ENCODE measurements around the gene DOLPP1.
A peak's percentile ranks its signal among the peaks of the same experiment; 100 is the strongest.
"Not testable (repeated sequence)": the region's sequence is repeated elsewhere in the genome, so short reads cannot be mapped to it uniquely, and the experiment has no call there.

The DOLPP1 gene

DNA sequence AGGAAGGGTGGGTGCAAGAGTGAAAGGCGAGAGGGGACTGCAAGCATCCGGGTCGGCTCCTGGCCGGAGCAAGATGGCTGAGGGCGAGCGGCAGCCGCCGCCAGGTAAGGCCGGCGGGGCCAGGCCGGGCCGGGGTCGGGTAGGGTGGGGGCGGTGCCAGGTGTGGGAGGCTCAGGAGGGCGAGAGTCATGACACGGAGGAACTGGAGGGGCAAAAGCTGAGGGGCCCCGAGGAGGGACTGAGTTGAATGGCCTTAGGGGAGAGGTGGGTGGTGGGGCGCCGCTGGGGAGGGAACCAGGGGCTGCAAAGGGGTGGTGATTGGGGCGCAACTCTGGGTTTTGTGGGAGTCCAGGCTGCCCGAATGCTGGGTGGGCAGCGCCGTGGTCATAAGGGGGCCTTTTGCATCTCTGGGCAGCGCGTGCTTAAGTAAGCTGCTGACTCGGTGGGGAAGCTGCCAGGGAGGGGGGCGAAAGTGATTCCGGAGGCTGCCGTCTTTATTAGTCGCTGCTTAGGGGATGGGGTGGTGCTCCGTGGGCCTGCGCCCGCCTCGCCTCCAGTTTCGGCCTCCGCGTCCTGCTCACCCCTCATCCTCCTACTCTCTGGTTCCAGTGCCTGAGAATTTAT lies 30.7 kb downstream of the DOLPP1 start:
- peak; percentile 28 for DNase-seq (ENCODE audit: low spot score)

- not testable (repeated sequence) for DNase-seq (ENCODE audit: low spot score)
These were observed 31.6 kb downstream of the DOLPP1 start for GRCh38 chr9:129112526-129112925.

- no peak for DNase-seq (ENCODE audit: low spot score)
These were observed 32.9 kb downstream of the DOLPP1 start for GRCh38 chr9:129113645-129114304.

DNA sequence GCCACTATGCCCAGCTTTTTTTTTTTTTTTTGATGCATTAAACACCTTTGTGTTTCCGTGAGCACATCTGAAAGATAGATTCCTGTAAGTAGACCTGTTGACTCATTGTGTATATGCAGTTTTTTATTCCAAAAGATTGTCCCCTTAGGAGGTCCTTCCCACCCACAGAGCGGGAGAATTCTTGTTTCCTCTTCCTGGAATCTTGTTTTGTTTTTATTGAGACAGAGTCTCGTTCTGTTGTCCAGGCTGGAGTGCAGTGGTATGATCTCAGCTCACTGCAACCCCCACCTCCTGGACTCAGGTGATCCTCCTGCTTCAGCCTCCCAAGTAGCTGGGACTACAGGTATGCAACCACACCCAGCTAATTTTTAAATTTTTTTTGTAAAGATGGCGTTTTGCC lies 37.9 kb downstream of the DOLPP1 start:
- DNase-seq (ENCODE audit: low spot score), result no peak

DNA sequence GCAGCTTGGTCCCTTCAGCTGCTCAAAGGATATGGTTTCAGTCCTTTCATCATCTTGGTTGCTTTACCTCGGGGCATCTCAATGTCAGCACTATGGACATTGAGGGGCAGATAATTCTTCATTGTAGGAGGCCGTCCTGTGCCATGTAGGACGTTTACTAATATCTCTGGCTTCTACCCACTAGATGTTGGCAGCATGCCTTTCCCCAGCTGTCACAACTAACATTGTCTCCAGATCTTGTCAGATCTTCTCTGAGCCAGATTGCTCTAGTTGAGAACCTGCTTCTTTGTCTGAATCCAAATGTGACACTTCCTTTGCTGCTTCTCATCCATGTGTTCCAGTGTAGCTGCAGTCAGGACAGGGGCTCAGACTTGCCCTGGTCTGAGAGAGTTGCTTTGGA lies 40.6 kb downstream of the DOLPP1 start:
- no peak for DNase-seq (ENCODE audit: low spot score)

- DNase-seq (ENCODE audit: low spot score), result no peak
These were observed 41.2 kb downstream of the DOLPP1 start for GRCh38 chr9:129122133-129122532.

- DNase-seq (ENCODE audit: low spot score), result not testable (repeated sequence)
These were observed 42.1 kb downstream of the DOLPP1 start for GRCh38 chr9:129122976-129123375.

DNA sequence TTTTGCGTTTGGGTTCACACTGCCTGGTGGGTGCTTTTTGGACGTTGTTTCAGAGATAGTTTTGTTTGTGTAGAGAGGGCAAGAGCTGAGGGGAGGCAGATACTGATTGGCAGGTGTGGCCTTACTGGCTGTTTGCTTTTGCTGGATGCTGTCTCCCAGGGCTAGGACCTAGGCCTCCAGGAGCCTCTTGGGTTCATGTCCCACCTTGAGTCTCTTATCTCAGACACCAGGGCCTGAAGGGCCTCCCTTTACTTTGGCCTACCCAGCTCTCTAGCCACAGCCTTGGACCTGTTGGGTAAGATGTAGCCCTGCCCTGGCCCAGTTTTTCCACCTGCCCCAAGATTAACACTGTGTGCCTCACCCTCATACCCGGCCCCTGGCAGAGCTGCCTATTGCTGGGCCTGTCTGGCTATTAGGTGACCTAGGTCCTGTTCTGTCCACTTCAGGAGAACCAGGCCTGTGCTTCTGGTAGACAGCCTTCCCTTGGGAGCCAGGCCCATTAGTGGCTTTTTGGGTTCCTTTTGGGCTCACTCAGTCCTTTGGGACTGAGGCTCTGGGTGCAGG lies 43.7 kb downstream of the DOLPP1 start:
- DNase-seq (ENCODE audit: low spot score), result peak; percentile 54

- no peak for DNase-seq (ENCODE audit: low spot score)
These were observed 44.6 kb downstream of the DOLPP1 start for GRCh38 chr9:129125478-129125877.

DNA sequence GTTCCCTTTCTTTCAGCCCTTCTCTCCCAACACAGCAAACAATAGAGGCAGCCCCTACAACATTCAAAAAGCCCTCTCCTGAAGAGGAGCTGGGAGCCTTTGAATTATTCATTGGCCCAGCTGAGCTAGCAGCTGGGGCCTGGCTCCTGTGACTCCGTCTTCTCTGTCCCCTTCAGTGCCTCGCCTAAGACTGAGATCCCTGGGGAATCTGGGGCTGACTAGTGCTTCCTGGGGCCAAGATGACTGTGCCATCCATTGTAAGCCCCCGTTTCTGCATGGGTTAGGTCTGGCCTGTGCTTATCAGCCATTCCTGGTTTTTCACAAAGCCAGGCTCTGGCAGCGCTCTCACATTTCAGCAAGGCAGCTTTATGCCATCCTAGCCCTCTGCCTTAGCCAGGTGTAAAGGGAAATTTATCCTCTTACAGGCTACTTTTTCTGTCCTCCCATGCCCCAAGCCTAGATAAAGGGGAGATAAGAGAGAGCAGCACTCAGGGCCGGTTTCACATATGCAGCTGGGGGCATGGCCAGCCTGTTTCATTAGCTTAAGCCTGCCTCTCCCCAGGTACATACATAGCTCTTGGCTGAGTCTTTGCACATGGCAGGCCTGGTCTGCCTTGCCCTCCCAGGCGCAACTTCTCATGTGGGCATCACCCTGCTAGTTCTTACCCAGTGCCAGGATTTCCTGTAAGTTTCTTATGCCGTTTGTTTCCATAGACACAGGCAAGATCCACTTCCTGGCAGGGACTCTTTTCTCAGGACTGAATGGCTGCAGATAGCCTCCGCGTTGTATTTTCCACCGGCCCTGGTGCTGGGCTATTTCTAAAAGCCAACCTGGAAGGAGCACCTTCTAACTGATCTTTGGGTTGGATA lies 46.1 kb downstream of the DOLPP1 start:
- no peak for DNase-seq (ENCODE audit: low spot score)

DNA sequence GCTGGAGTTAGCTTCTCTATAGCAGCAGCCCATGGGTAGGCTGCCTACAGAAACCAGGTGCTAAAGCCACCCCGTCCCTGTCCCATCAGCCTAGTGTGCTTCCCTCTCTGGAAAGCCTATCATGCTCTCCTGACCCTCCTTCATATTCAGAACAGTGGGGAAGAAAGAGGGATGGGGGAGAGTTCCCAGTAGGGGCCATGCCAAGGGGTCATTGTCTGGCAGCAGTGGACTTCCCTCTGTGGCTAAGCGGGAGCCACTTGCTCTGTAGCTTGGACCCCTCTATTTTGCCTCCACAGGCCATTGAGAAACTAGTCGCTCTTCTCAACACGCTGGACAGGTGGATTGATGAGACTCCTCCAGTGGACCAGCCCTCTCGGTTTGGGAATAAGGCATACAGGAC lies 47.8 kb downstream of the DOLPP1 start:
- DNase-seq (ENCODE audit: low spot score), result no peak

- DNase-seq (ENCODE audit: low spot score), result not testable (repeated sequence)
These were observed 49.4 kb downstream of the DOLPP1 start for GRCh38 chr9:129130271-129130670.

DNA sequence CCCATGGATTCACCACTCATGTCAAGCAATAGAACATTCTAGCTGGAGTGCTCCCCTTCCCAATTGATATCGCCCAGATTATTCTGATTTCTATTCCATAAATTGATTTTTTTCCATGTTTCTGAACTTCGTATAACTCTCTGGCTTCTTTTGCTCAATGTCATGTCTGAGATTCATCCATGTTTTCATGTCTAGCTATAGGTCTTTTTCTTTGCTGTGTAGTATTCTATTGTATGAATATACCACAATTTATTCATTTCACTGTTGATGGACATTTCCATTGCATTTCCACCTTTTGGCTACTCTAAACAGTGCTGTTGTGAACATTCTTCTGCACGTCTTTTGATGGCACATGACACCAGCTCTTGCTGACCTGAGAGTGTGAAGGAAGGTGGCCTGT lies 49.9 kb downstream of the DOLPP1 start:
- DNase-seq (ENCODE audit: low spot score), result no peak

GRCh38 chr9:129131300-129132145 lies 50.6 kb downstream of the DOLPP1 start:
- peak; percentile 81 for DNase-seq (ENCODE audit: low spot score)

DNA sequence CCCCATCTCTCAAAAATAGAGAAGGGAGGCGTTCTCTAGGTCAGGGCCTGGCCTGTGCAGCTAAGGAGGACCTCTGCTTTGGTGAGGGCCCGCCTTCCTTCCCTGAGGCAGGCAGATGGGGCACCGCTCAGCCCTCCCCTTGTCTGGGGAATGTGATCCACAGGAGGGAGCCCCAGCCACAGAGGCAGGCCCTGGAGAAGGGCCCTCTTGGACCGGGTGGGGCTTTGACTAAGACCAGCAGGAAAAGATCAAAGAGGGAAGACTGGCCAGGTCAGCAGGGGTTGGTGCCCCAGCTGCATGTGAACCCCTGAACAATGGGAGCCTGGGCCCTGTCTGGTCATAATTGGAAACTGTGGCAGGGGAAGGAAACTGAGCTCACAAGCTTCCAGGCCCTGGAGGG lies 52.2 kb downstream of the DOLPP1 start:
- no peak for DNase-seq (ENCODE audit: low spot score)

DNA sequence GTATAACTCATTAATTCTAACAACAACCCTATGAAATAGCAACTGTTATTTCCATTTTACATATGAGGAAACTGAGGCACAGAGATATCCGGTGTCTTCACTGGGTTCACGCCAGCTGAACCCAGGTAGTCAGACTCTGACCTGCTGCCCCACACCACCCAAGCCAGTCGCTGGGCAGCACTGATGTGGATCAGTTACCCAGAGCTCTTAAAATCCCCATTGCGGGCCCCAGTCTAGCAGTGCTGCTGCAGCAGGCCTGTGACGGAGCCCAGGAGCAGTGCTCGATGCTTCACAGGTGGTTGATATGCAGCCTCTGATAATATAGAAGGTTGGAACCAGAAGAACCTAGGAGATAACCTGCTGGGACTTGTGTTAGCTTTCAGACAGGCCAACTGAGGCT lies 54.6 kb downstream of the DOLPP1 start:
- no peak for DNase-seq (ENCODE audit: low spot score)

GRCh38 chr9:129136446-129137035 lies 55.6 kb downstream of the DOLPP1 start:
- no peak for DNase-seq (ENCODE audit: low spot score)

DNA sequence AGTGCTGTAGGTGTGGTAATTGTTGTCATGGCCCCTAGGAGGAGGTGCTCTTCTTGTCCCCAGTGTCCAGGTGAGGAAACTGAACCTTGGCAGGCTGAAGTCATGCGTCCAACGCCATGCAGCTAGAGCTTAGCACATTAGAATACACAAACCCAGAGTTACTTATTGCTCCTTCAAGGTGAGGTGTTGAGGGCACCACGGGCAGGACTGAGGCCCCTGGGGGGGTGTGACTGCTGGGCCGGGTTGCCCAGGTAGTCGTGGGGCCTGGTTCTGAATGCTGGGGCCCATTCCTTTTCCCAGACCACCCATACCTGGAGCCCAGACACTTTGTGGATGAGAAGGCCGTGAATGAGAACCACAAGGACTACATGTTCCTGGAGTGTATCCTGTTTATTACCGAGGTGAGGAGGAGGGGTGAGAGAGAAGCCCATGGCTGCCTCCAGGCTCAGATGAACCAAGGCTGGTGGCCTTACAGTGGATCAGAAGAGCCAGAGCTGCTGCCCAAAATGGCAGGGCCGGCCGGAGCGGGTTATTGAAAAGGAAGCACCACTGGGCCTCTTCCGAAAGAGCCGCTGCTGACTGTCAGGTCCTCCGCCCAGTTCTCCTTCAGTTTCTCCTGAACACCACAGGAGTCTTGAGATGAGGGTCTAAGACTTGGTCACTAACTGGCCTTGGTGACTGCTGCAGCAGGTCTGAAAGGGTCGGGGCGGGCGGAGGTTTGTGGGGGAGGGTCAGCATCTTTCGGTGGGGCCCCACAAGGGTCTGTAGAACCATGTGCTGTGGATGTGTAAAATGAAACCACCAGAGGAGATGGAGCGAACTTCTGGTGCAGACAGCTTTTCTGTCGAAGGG lies 56.6 kb downstream of the DOLPP1 start:
- DNase-seq (ENCODE audit: low spot score), result no peak

GRCh38 chr9:129138144-129138462 lies 57.2 kb downstream of the DOLPP1 start:
- no peak for DNase-seq (ENCODE audit: low spot score)

DNA sequence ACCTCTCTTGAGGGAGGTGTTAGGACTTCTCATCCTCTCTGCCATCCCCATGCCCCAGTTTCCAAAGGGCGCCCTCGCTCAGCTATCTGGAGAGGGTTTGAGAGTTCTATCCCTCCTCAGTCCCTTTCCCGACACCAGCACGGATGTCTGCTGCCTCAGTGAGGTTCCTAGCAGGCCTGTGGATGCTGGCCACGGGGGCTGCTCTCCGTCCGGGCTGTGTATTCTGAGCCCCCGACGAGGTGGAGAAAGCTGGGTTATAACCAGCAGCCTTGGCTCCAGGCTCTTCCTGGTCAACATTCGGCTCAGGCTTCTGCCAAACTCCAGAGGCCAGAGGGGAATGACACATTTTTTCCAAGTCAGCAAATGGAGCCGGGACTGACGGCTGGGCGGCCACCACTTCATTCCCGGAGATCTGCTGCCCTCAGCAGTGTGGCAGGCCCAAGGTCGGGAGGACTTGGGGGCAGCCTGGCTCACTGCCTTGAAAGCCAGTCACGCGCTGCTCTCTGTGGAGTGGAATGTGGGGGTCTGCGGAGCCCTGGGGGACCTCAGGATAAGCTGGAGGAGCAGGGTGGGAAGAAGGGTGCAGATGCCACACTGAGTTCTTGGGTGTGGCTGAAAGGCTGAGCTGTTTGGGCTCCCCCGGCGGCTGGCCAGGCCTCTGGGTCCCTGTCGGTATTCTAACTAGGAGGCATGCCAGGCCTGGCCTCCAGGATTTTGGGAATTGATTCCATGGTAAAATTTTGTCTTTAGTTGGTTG lies 57.7 kb downstream of the DOLPP1 start:
- DNase-seq (ENCODE audit: low spot score), result no peak

All from hematopoietic multipotent progenitor cell treated with erythropoietin and hydrocortisone succinate and interleukin-3 and kit ligand, for 17 days (in vitro differentiated cells).